HG03103 (cell line): ENCODE results near the gene REM1.

Experiments
- ATAC-seq: cut with Tn5 transposase; IDR thresholded peaks from one replicate; pipeline ENCODE4 v1.9.1; 2021; ENCODE audit warnings: low read depth; ENCODE audit not compliant: unreplicated experiment

Gene REM1

GRCh38 chr20:31476643-31477215 lies 1.6 kb downstream of the REM1 start:
- ATAC-seq, result no peak

- ATAC-seq, result no peak
Measured at GRCh38 chr20:31484001-31484400, 8.9 kb downstream of the REM1 start.

- no peak for ATAC-seq
Measured at GRCh38 chr20:31485450-31486339, 10.6 kb downstream of the REM1 start.

GRCh38 chr20:31488115-31488514 lies 13.0 kb downstream of the REM1 start:
- no peak for ATAC-seq

GRCh38 chr20:31489152-31489551 lies 14.1 kb downstream of the REM1 start:
- no peak for ATAC-seq

GRCh38 chr20:31490752-31491151 lies 15.7 kb downstream of the REM1 start:
- ATAC-seq, result no peak

- ATAC-seq, result no peak
Measured at GRCh38 chr20:31494131-31494530, 19.0 kb downstream of the REM1 start.

GRCh38 chr20:31496761-31497295 lies 21.7 kb downstream of the REM1 start:
- ATAC-seq, result no peak

- no peak for ATAC-seq
Measured at GRCh38 chr20:31497838-31498540, 22.9 kb downstream of the REM1 start.

- no peak for ATAC-seq
Measured at GRCh38 chr20:31500527-31500926, 25.4 kb downstream of the REM1 start.

GRCh38 chr20:31502884-31503673 lies 28.0 kb downstream of the REM1 start:
- ATAC-seq, result peak; percentile 96

- ATAC-seq, result no peak
Measured at GRCh38 chr20:31505903-31506302, 30.8 kb downstream of the REM1 start.

- no peak for ATAC-seq
Measured at GRCh38 chr20:31508517-31509244, 33.6 kb downstream of the REM1 start.

- ATAC-seq, result peak; percentile 88
Measured at GRCh38 chr20:31514154-31515071, 39.3 kb downstream of the REM1 start, which contains the start of gene HM13. Gene HM13 (plus strand): TSS chr20:31514442. CDS start chr20:31514552, 110 bp downstream.

GRCh38 chr20:31515072-31515774 lies 40.1 kb downstream of the REM1 start:
- no peak for ATAC-seq

GRCh38 chr20:31515775-31516107 lies 40.7 kb downstream of the REM1 start:
- ATAC-seq, result no peak

- no peak for ATAC-seq
Measured at GRCh38 chr20:31516166-31516565, 41.1 kb downstream of the REM1 start.

- no peak for ATAC-seq
Measured at GRCh38 chr20:31516651-31517050, 41.6 kb downstream of the REM1 start.
